WTC11 (cell line): ENCODE measurements around the gene FHOD3. TPM values are rescaled to one million over a fixed set of nuclear protein-coding genes. Genes with fewer than 3 reads are reported as not detected.

Source experiments
- ATAC-seq: fragments of 200-7000 bp; cut with Tn5 transposase; 2 replicates; pipeline ENCODE4 v1.10.0; 2021; ENCODE audit warnings: mild to moderate bottlenecking, moderate library complexity
- CTCF ChIA-PET: fragments of 300-600 bp; sonication (Branson Sonifier 250); formaldehyde crosslinking; loops from one replicate; lab custom pipeline; 2021; ENCODE audit warnings: antibody characterized with exemption; lab: Charles Lee
- POLR2A ChIA-PET: fragments of 350-600 bp; sonication (Branson Sonifier 250); formaldehyde crosslinking; loops from one replicate; lab custom pipeline; 2021; ENCODE audit warnings: antibody characterized with exemption; lab: Charles Lee
- DNase-seq: peaks from one replicate; pipeline ENCODE4 v3.0.0; 2021; ENCODE audit warnings: low spot score
- H3K27ac Mint-ChIP-seq: 2 replicates; pipeline ENCODE4 v1.8.0; 2021; ENCODE audit warnings: mixed read lengths
- H3K27me3 Mint-ChIP-seq: 2 replicates; pipeline ENCODE4 v1.8.0; 2021; ENCODE audit warnings: low read depth, mild to moderate bottlenecking, moderate library complexity, mixed read lengths
- H3K36me3 Mint-ChIP-seq: 2 replicates; pipeline ENCODE4 v1.8.0; 2021; ENCODE audit warnings: mixed read lengths
- H3K4me1 Mint-ChIP-seq: 2 replicates; pipeline ENCODE4 v1.8.0; 2022; ENCODE audit warnings: mixed read lengths
- H3K4me3 Mint-ChIP-seq: 2 replicates; pipeline ENCODE4 v1.8.0; 2021; ENCODE audit warnings: mild to moderate bottlenecking, moderate library complexity, mixed read lengths
- H3K9me3 Mint-ChIP-seq: 2 replicates; pipeline ENCODE4 v1.8.0; 2021; ENCODE audit warnings: mixed read lengths
- CBFB ChIP-seq: sonication (generic); formaldehyde crosslinking; IDR thresholded peaks from 2 replicates; pipeline ENCODE4 v1.8.1; 2022; ENCODE audit warnings: mild to moderate bottlenecking, low read depth, missing genetic modification reagents
- FOXJ3 ChIP-seq: sonication (generic); formaldehyde crosslinking; IDR thresholded peaks from 2 replicates; pipeline ENCODE4 v1.9.0; 2021; ENCODE audit warnings: missing genetic modification reagents, mild to moderate bottlenecking, borderline replicate concordance
- FOXP1 ChIP-seq: sonication (generic); formaldehyde crosslinking; IDR thresholded peaks from 2 replicates; pipeline ENCODE4 v1.8.0; 2022; ENCODE audit warnings: missing genetic modification reagents, mild to moderate bottlenecking, moderate library complexity, borderline replicate concordance
- JAZF1 ChIP-seq: fragments of 250-450 bp; sonication (Bioruptor Pico); IDR thresholded peaks from 2 replicates; pipeline ENCODE4 v1.9.0; 2021; ENCODE audit warnings: moderate library complexity, mild to moderate bottlenecking, inconsistent platforms
- KAT7 ChIP-seq: sonication (generic); formaldehyde crosslinking; IDR thresholded peaks from 2 replicates; pipeline ENCODE4 v1.8.1; 2023; ENCODE audit warnings: missing genetic modification reagents, mild to moderate bottlenecking, borderline replicate concordance
- NFATC4 ChIP-seq: fragments of 250-450 bp; sonication (Bioruptor Pico); IDR thresholded peaks from 2 replicates; pipeline ENCODE4 v1.9.0; 2021; ENCODE audit warnings: mild to moderate bottlenecking
- NR1H2 ChIP-seq: sonication (generic); formaldehyde crosslinking; IDR thresholded peaks from 2 replicates; pipeline ENCODE4 v1.9.0; 2021; ENCODE audit warnings: mild to moderate bottlenecking, moderate library complexity, missing genetic modification reagents
- SMAD3 ChIP-seq: sonication (generic); formaldehyde crosslinking; IDR thresholded peaks from 2 replicates; pipeline ENCODE4 v1.8.0; 2022; ENCODE audit warnings: missing genetic modification reagents, mild to moderate bottlenecking, borderline replicate concordance
- SMAD4 ChIP-seq: sonication (generic); formaldehyde crosslinking; IDR thresholded peaks from 2 replicates; pipeline ENCODE4 v1.8.0; 2022; ENCODE audit warnings: mild to moderate bottlenecking, missing genetic modification reagents
- TEAD1 ChIP-seq: sonication (generic); formaldehyde crosslinking; IDR thresholded peaks from 2 replicates; pipeline ENCODE4 v1.8.0; 2022; ENCODE audit warnings: mild to moderate bottlenecking, missing genetic modification reagents
- ZNF263 ChIP-seq: sonication (generic); formaldehyde crosslinking; IDR thresholded peaks from 2 replicates; pipeline ENCODE4 v1.8.1; 2022; ENCODE audit warnings: low read depth, mild to moderate bottlenecking, moderate library complexity, missing genetic modification reagents
- total RNA-seq: library from RNA; stranded (reverse); gene quantifications from 3 replicates; pipeline ENCODE4 v1.2.3, GENCODE V29; 2021
- TF ChIP-seq, protein P1 (sequence below): sonication (generic); formaldehyde crosslinking; IDR thresholded peaks from 2 replicates; pipeline ENCODE4 v1.8.1; 2023; ENCODE audit warnings: mild to moderate bottlenecking, missing genetic modification reagents, borderline replicate concordance
- TF ChIP-seq, protein P2 (sequence below): sonication (generic); formaldehyde crosslinking; IDR thresholded peaks from 2 replicates; pipeline ENCODE4 v1.8.1; 2023; ENCODE audit warnings: mild to moderate bottlenecking, moderate library complexity, missing genetic modification reagents
- TF ChIP-seq, protein P3 (sequence below): fragments of 250-450 bp; sonication (Bioruptor Pico); IDR thresholded peaks from 2 replicates; pipeline ENCODE4 v1.9.0; 2021; ENCODE audit warnings: moderate library complexity, mild to moderate bottlenecking, inconsistent platforms, borderline replicate concordance
- TF ChIP-seq, protein P4 (sequence below): sonication (generic); formaldehyde crosslinking; IDR thresholded peaks from 2 replicates; pipeline ENCODE4 v1.8.0; 2022; ENCODE audit warnings: mild to moderate bottlenecking, missing genetic modification reagents
- TF ChIP-seq, protein P5 (sequence below): sonication (generic); formaldehyde crosslinking; IDR thresholded peaks from 2 replicates; pipeline ENCODE4 v1.8.1; 2023; ENCODE audit warnings: mild to moderate bottlenecking, missing genetic modification reagents, moderate library complexity
- TF ChIP-seq, protein P6 (sequence below): sonication (generic); formaldehyde crosslinking; conservative IDR thresholded peaks from 2 replicates; pipeline ENCODE4 v1.8.1; 2022; ENCODE audit warnings: mild to moderate bottlenecking, missing genetic modification reagents
- TF ChIP-seq, protein P7 (sequence below): sonication (generic); formaldehyde crosslinking; IDR thresholded peaks from 2 replicates; pipeline ENCODE4 v1.8.0; 2023; ENCODE audit warnings: mild to moderate bottlenecking, missing genetic modification reagents

The FHOD3 gene
- total RNA-seq, 1 experiment from 2014 or later: 3.8 TPM

DNA sequence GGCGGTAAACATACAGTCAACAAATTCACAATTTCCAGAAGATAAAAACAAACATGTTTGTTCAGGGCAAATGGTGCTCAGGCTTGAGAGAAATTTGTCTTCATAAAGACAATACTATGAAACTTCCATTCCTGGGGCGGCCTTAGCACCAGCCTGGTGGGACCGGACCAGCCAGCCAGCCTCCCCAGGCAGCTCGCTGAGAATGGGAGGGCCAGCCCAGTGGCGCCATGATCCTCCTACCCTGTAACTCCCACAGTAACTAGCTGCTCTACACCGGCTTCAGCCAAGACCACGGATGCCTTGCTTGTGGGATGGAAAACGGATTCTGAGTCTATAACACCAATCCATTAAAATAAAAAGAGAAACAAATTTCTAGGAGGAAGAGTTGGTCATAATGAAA is 24.2 kb upstream of the FHOD3 start (continued):
- TF ChIP-seq, protein P1, sequence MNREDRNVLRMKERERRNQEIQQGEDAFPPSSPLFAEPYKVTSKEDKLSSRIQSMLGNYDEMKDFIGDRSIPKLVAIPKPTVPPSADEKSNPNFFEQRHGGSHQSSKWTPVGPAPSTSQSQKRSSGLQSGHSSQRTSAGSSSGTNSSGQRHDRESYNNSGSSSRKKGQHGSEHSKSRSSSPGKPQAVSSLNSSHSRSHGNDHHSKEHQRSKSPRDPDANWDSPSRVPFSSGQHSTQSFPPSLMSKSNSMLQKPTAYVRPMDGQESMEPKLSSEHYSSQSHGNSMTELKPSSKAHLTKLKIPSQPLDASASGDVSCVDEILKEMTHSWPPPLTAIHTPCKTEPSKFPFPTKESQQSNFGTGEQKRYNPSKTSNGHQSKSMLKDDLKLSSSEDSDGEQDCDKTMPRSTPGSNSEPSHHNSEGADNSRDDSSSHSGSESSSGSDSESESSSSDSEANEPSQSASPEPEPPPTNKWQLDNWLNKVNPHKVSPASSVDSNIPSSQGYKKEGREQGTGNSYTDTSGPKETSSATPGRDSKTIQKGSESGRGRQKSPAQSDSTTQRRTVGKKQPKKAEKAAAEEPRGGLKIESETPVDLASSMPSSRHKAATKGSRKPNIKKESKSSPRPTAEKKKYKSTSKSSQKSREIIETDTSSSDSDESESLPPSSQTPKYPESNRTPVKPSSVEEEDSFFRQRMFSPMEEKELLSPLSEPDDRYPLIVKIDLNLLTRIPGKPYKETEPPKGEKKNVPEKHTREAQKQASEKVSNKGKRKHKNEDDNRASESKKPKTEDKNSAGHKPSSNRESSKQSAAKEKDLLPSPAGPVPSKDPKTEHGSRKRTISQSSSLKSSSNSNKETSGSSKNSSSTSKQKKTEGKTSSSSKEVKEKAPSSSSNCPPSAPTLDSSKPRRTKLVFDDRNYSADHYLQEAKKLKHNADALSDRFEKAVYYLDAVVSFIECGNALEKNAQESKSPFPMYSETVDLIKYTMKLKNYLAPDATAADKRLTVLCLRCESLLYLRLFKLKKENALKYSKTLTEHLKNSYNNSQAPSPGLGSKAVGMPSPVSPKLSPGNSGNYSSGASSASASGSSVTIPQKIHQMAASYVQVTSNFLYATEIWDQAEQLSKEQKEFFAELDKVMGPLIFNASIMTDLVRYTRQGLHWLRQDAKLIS (CRISPR knock-in tag): no peak
- TF ChIP-seq, protein P2, sequence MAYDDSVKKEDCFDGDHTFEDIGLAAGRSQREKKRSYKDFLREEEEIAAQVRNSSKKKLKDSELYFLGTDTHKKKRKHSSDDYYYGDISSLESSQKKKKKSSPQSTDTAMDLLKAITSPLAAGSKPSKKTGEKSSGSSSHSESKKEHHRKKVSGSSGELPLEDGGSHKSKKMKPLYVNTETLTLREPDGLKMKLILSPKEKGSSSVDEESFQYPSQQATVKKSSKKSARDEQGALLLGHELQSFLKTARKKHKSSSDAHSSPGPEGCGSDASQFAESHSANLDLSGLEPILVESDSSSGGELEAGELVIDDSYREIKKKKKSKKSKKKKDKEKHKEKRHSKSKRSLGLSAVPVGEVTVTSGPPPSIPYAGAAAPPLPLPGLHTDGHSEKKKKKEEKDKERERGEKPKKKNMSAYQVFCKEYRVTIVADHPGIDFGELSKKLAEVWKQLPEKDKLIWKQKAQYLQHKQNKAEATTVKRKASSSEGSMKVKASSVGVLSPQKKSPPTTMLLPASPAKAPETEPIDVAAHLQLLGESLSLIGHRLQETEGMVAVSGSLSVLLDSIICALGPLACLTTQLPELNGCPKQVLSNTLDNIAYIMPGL (CRISPR knock-in tag): no peak
- TF ChIP-seq FOXP1 (CRISPR knock-in tag): no peak
- TF ChIP-seq KAT7 (CRISPR knock-in tag): no peak

DNA sequence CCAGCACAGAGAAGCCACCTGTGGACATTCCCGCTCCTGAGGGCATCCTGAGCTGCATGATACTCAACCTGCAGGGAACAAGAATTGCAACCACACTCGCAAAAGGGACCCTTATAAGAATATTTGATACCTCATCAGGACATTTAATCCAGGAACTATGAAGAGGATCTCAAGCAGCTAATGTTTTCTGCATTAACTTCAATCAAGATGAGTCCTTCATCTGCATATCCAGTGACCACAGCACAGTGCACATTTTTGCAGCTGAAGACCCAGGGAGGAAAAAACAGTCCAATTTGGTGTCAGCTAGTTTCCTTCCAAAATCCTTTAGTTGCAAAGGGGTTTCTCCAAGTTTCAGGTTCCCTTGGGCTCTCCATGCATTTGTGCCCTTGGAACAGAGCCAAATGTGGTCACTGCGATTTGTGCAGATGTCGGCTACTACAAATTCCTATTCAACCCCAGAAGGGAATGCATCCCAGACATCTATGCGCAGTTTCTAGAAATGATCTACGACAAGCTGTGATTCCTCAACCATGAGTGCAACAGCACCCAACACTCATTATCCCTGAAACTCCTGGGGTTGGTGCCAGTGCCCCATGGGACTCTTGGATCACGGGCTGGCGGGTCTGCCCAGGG is 23.3 kb upstream of the FHOD3 start:
- H3K4me1 Mint-ChIP-seq: no peaks in the 10 kb centered on the region
- POLR2A ChIA-PET: no interaction called here
- no peak overlapping the region for H3K4me3 Mint-ChIP-seq
- peaks cover 4% of the 10 kb centered on the region; the same call in 1 of the 2 replicates for H3K36me3 Mint-ChIP-seq
- peaks cover 2% of the 10 kb centered on the region for H3K27me3 Mint-ChIP-seq
- ATAC-seq: no peak
- no peak for DNase-seq
- TF ChIP-seq TEAD1 (CRISPR knock-in tag) (no peak), NFATC4 (no peak), JAZF1 (no peak), CBFB (CRISPR knock-in tag) (no peak), NR1H2 (CRISPR knock-in tag) (no peak), FOXJ3 (no peak), SMAD3 (CRISPR knock-in tag) (no peak)
- TF ChIP-seq, protein P3, sequence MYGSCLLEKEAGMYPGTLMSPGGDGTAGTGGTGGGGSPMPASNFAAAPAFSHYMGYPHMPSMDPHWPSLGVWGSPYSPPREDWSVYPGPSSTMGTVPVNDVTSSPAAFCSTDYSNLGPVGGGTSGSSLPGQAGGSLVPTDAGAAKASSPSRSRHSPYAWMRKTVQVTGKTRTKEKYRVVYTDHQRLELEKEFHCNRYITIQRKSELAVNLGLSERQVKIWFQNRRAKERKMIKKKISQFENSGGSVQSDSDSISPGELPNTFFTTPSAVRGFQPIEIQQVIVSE: no peak
- TF ChIP-seq, protein P4, sequence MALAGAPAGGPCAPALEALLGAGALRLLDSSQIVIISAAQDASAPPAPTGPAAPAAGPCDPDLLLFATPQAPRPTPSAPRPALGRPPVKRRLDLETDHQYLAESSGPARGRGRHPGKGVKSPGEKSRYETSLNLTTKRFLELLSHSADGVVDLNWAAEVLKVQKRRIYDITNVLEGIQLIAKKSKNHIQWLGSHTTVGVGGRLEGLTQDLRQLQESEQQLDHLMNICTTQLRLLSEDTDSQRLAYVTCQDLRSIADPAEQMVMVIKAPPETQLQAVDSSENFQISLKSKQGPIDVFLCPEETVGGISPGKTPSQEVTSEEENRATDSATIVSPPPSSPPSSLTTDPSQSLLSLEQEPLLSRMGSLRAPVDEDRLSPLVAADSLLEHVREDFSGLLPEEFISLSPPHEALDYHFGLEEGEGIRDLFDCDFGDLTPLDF: no peak
- TF ChIP-seq, protein P5, sequence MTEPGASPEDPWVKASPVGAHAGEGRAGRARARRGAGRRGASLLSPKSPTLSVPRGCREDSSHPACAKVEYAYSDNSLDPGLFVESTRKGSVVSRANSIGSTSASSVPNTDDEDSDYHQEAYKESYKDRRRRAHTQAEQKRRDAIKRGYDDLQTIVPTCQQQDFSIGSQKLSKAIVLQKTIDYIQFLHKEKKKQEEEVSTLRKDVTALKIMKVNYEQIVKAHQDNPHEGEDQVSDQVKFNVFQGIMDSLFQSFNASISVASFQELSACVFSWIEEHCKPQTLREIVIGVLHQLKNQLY (CRISPR knock-in tag): no peak
- H3K27ac Mint-ChIP-seq: no peak overlapping the region
- H3K9me3 Mint-ChIP-seq: no peaks in the 10 kb centered on the region; the same call in 1 of the 2 replicates
- CTCF ChIA-PET: interaction anchor here (1.5 kb wide), 1 partner anchor 10 kb away, joined by 5 read pairs; no protein-coding TSS in a partner anchor

DNA sequence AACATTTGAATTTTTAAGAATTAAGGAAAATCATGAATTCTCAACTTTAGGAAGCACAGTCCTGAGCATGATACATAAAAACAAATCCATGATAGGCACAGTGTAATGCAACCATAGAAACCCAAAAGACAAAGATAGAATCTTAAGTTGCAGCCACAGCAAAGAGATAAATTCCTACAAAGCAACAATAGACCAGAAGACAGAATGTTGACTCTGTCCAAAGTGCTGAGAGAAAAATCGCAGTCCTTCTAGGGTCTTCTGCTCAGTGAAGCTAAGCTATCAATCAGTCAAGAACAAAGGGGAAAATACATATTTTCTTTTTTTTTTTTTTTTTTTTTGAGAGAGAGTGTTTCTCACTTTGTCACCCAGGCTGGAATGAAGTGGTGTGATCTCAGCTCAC is 22.0 kb upstream of the FHOD3 start:
- CTCF ChIA-PET: interaction anchor here (1.5 kb wide), 1 partner anchor 9 kb away, joined by 5 read pairs; no protein-coding TSS in a partner anchor

More for the DNA sequence above, 22.0 kb upstream of the FHOD3 start:
- ATAC-seq: no peak
- no peak for DNase-seq
- H3K27ac Mint-ChIP-seq: no peak overlapping the region
- peaks cover 9% of the 10 kb centered on the region for H3K27me3 Mint-ChIP-seq
- POLR2A ChIA-PET: interaction anchor here (0.6 kb wide), 2 partner anchors 88 to 296 kb away, joined by 3 to 5 read pairs; no protein-coding TSS in a partner anchor
- no peaks in the 10 kb centered on the region for H3K4me1 Mint-ChIP-seq
- H3K4me3 Mint-ChIP-seq: no peak overlapping the region
- TF ChIP-seq, protein P6, sequence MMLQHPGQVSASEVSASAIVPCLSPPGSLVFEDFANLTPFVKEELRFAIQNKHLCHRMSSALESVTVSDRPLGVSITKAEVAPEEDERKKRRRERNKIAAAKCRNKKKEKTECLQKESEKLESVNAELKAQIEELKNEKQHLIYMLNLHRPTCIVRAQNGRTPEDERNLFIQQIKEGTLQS (CRISPR knock-in tag): no peak
- TF ChIP-seq SMAD4 (no peak), ZNF263 (CRISPR knock-in tag) (no peak)
- TF ChIP-seq, protein P7, sequence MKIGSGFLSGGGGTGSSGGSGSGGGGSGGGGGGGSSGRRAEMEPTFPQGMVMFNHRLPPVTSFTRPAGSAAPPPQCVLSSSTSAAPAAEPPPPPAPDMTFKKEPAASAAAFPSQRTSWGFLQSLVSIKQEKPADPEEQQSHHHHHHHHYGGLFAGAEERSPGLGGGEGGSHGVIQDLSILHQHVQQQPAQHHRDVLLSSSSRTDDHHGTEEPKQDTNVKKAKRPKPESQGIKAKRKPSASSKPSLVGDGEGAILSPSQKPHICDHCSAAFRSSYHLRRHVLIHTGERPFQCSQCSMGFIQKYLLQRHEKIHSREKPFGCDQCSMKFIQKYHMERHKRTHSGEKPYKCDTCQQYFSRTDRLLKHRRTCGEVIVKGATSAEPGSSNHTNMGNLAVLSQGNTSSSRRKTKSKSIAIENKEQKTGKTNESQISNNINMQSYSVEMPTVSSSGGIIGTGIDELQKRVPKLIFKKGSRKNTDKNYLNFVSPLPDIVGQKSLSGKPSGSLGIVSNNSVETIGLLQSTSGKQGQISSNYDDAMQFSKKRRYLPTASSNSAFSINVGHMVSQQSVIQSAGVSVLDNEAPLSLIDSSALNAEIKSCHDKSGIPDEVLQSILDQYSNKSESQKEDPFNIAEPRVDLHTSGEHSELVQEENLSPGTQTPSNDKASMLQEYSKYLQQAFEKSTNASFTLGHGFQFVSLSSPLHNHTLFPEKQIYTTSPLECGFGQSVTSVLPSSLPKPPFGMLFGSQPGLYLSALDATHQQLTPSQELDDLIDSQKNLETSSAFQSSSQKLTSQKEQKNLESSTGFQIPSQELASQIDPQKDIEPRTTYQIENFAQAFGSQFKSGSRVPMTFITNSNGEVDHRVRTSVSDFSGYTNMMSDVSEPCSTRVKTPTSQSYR: no peak
- TF ChIP-seq, all 79 proteins: peak for 0
- no peaks in the 10 kb centered on the region; the same call in 1 of the 2 replicates for H3K9me3 Mint-ChIP-seq
- H3K36me3 Mint-ChIP-seq: no peaks in the 10 kb centered on the region
